SU-DHL-6 (cell line): ENCODE measurements around the gene GAGE12J.
"Not testable (repeated sequence)": the region's sequence is repeated elsewhere in the genome, so short reads cannot be mapped to it uniquely, and the experiment has no call there.

Experiments
- CTCF ChIP-seq: fragments of 200-600 bp; sonication (generic); IDR thresholded peaks from one replicate; pipeline ENCODE4 v1.5.1; 2017; ENCODE audit warnings: antibody characterized with exemption, mild to moderate bottlenecking, low read length, moderate library complexity; ENCODE audit not compliant: insufficient read depth, poor library complexity, severe bottlenecking
- EZH2phosphoT487 ChIP-seq: fragments of 200-600 bp; sonication (generic), shearing (Covaris generic); conservative IDR thresholded peaks from 2 replicates; pipeline ENCODE4 v1.6.1; 2018; ENCODE audit warnings: mild to moderate bottlenecking, antibody characterized with exemption, low read length, moderate library complexity, mixed read lengths

- TF ChIP-seq CTCF, EZH2phosphoT487: not testable (repeated sequence)
These were observed 22.8 kb downstream of the GAGE12J start for GRCh38 chrX:49344496-49345175.
